ENCODE results near the gene CCDC24. TPM values are rescaled to one million over a fixed set of nuclear protein-coding genes. Genes with fewer than 3 reads are reported as not detected.
A peak's percentile ranks its signal among the peaks of the same experiment; 100 is the strongest.

The CCDC24 gene
- total and polyA plus RNA-seq, 2 of the 13 experiments (the other 11 are each of a cell fraction or from before 2014, with no cell fraction given), result 1.4 to 2.9 TPM

DNA sequence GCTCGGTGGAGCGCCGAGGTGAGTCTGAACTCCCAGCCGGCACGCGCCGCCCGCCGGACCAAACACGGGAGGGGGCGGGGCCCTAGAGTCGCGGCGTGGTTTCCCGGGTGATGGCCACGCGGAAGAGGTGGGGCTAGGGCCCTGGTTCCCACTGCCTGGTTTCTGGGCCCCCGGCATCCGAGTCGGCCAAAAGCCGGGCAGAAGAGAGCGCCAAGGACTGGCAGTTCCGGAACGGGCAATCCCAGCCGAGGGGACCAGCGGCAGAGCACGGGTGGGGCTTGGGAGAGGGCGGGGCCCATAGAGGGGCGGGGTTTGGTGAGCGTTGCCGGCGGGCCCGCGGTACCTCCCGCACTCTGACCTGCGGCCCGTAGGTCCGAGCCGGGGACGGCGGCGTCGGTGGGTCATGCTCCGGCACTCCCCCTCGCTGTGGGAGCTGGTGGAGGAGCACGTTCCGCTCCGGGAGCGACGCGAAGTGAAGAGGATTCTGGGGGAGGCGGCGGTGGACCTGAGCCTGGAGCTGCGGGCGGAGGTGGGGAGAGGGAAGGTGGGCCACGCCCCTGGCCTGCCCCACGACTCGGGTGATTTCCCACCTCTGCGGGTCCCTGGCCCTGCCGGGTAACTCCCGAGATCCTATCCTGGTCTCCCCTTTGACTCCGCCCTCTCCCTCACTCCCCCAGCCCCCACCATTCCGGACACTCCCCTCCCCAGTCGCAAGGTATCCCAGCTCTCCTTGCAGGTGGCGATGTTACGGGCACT is at the start of gene CCDC24 (continued):
- TF ChIP-seq ZNF263 (CRISPR knock-in tag; IDR thresholded peaks at IDR 0.05) (peak; percentile 68), SP2 (CRISPR knock-in tag; IDR thresholded peaks at IDR 0.05) (0 out of 2 replicates have a peak, but pooled peaks have one; percentile 42), MYNN (CRISPR knock-in tag; IDR thresholded peaks at IDR 0.05; ENCODE audit: low read depth) (no peak), ZFX (CRISPR knock-in tag; IDR thresholded peaks at IDR 0.05; ENCODE audit: low read depth) (peak; percentile 91), DMAP1 (CRISPR knock-in tag; IDR thresholded peaks at IDR 0.05) (0 out of 2 replicates have a peak, but pooled peaks have one; percentile 22), REL (CRISPR knock-in tag; conservative IDR thresholded peaks at IDR 0.05) (0 out of 2 replicates have a peak, but pooled peaks have one; percentile 76), ZNF850 (CRISPR knock-in tag; conservative IDR thresholded peaks at IDR 0.05) (0 out of 2 replicates have a peak, but pooled peaks have one; percentile 24), ZNF577 (CRISPR knock-in tag; IDR thresholded peaks at IDR 0.05; ENCODE audit: borderline replicate concordance, low read depth) (no peak), ZNF235 (CRISPR knock-in tag; IDR thresholded peaks at IDR 0.05; ENCODE audit: borderline replicate concordance) (peak; percentile 87; the same call in 1 of the 2 replicates), LCORL (IDR thresholded peaks at IDR 0.05) (no peak), LCORL (CRISPR knock-in tag; IDR thresholded peaks at IDR 0.05) (peak; percentile 58; the same call in 1 of the 2 replicates), RARG (CRISPR knock-in tag; IDR thresholded peaks at IDR 0.05; ENCODE audit: low read depth) (0 out of 2 replicates have a peak, but pooled peaks have one; percentile 71), NR2C2 (CRISPR knock-in tag; IDR thresholded peaks at IDR 0.05; ENCODE audit: borderline replicate concordance) (peak; percentile 74), ZNF572 (CRISPR knock-in tag; IDR thresholded peaks at IDR 0.05) (peak; percentile 66; the same call in 1 of the 2 replicates), TCF12 (IDR thresholded peaks at IDR 0.05) (no peak), TCF12 (CRISPR knock-in tag; IDR thresholded peaks at IDR 0.05) (peak; percentile 54; the same call in 1 of the 2 replicates)
- TF ChIP-seq, protein P1, sequence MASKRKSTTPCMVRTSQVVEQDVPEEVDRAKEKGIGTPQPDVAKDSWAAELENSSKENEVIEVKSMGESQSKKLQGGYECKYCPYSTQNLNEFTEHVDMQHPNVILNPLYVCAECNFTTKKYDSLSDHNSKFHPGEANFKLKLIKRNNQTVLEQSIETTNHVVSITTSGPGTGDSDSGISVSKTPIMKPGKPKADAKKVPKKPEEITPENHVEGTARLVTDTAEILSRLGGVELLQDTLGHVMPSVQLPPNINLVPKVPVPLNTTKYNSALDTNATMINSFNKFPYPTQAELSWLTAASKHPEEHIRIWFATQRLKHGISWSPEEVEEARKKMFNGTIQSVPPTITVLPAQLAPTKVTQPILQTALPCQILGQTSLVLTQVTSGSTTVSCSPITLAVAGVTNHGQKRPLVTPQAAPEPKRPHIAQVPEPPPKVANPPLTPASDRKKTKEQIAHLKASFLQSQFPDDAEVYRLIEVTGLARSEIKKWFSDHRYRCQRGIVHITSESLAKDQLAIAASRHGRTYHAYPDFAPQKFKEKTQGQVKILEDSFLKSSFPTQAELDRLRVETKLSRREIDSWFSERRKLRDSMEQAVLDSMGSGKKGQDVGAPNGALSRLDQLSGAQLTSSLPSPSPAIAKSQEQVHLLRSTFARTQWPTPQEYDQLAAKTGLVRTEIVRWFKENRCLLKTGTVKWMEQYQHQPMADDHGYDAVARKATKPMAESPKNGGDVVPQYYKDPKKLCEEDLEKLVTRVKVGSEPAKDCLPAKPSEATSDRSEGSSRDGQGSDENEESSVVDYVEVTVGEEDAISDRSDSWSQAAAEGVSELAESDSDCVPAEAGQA (IDR thresholded peaks at IDR 0.05; ENCODE audit: low read depth), result 0 out of 2 replicates have a peak, but pooled peaks have one; percentile 17
- TF ChIP-seq, protein P1 (CRISPR knock-in tag; IDR thresholded peaks at IDR 0.05; ENCODE audit: borderline replicate concordance), result no peak
- TF ChIP-seq, protein P2, sequence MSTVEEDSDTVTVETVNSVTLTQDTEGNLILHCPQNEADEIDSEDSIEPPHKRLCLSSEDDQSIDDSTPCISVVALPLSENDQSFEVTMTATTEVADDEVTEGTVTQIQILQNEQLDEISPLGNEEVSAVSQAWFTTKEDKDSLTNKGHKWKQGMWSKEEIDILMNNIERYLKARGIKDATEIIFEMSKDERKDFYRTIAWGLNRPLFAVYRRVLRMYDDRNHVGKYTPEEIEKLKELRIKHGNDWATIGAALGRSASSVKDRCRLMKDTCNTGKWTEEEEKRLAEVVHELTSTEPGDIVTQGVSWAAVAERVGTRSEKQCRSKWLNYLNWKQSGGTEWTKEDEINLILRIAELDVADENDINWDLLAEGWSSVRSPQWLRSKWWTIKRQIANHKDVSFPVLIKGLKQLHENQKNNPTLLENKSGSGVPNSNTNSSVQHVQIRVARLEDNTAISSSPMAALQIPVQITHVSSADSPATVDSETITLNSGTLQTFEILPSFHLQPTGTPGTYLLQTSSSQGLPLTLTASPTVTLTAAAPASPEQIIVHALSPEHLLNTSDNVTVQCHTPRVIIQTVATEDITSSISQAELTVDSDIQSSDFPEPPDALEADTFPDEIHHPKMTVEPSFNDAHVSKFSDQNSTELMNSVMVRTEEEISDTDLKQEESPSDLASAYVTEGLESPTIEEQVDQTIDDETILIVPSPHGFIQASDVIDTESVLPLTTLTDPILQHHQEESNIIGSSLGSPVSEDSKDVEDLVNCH (CRISPR knock-in tag; IDR thresholded peaks at IDR 0.05), result no peak
- TF ChIP-seq, protein P3, sequence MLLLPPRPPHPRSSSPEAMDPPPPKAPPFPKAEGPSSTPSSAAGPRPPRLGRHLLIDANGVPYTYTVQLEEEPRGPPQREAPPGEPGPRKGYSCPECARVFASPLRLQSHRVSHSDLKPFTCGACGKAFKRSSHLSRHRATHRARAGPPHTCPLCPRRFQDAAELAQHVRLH (CRISPR knock-in tag; IDR thresholded peaks at IDR 0.05; ENCODE audit: borderline replicate concordance, low read depth), result 0 out of 2 replicates have a peak, but pooled peaks have one; percentile 38

All from HepG2 (cell line).